PC-9 (cell line): ENCODE results near the gene DGCR2. TPM values are rescaled to one million over a fixed set of nuclear protein-coding genes. Genes with fewer than 3 reads are reported as not detected.
"Not testable (repeated sequence)": the region's sequence is repeated elsewhere in the genome, so short reads cannot be mapped to it uniquely, and the experiment has no call there.

ENCODE experiments used
- BruUV-seq: library from RNA; stranded (reverse); fragments of 400-500 nt; replicated peaks from 2 replicates; lab custom pipeline; 2021; lab: Mats Ljungman, UMichigan
- CTCF ChIA-PET: fragments of 300-600 bp; sonication (Branson Sonifier 250); formaldehyde crosslinking; loops from one replicate; lab custom pipeline; 2022; ENCODE audit warnings: antibody characterized with exemption; lab: Charles Lee
- POLR2A ChIA-PET: fragments of 300-600 bp; sonication (Branson Sonifier 250); formaldehyde crosslinking; loops from one replicate; lab custom pipeline; 2022; ENCODE audit warnings: antibody characterized with exemption; ENCODE audit not compliant: unreplicated experiment; lab: Charles Lee
- DNase-seq, 2 experiments: peaks; one replicate each; pipeline versions ENCODE4 v3.0.0 to v3.0.0-alpha.2; 2015 to 2022; ENCODE audit warnings: mixed read lengths in 1 of 2
- H2AFZ ChIP-seq: fragments of 200-600 bp; sonication (generic); 2 replicates; pipeline ENCODE4 v1.8.1; 2017; ENCODE audit warnings: antibody characterized with exemption
- H3F3A ChIP-seq: fragments of 200-600 bp; sonication (generic); 2 replicates; pipeline ENCODE4 v1.8.1; 2017; ENCODE audit warnings: antibody characterized with exemption, mild to moderate bottlenecking, low read depth; ENCODE audit not compliant: insufficient read depth
- H3K27ac ChIP-seq: fragments of 200-600 bp; sonication (generic); 2 replicates; pipeline ENCODE4 v1.6.1; 2016; ENCODE audit warnings: mixed run types
- H3K27me3 ChIP-seq: fragments of 200-600 bp; sonication (generic); 2 replicates; pipeline ENCODE4 v1.6.1; 2016; ENCODE audit warnings: low read depth, mixed run types; ENCODE audit not compliant: insufficient read depth
- H3K36me3 ChIP-seq: fragments of 200-600 bp; sonication (generic); 2 replicates; pipeline ENCODE4 v1.6.1; 2016; ENCODE audit warnings: low read depth, mixed run types
- H3K4me1 ChIP-seq: fragments of 200-600 bp; sonication (generic); replicated peaks from 2 replicates; pipeline ENCODE4 v1.6.1; 2016; ENCODE audit warnings: mixed run types; ENCODE audit not compliant: insufficient read depth
- H3K4me2 ChIP-seq: fragments of 200-600 bp; sonication (generic); 2 replicates; pipeline ENCODE4 v1.6.1; 2017; ENCODE audit warnings: mixed run types
- H3K4me3 ChIP-seq: fragments of 200-600 bp; sonication (generic); 2 replicates; pipeline ENCODE4 v1.6.1; 2016; ENCODE audit warnings: mixed run types
- H3K79me2 ChIP-seq: fragments of 200-600 bp; sonication (generic); 2 replicates; pipeline ENCODE4 v1.6.1; 2017; ENCODE audit warnings: low read depth, mixed run types
- H3K9me2 ChIP-seq: fragments of 200-600 bp; sonication (generic); 2 replicates; pipeline ENCODE4 v1.8.1; 2017; ENCODE audit warnings: mild to moderate bottlenecking; ENCODE audit not compliant: insufficient read depth
- H3K9me3 ChIP-seq: fragments of 200-600 bp; sonication (generic); 2 replicates; pipeline ENCODE4 v1.8.1; 2016; ENCODE audit warnings: low read depth; ENCODE audit not compliant: insufficient read depth
- H4K20me1 ChIP-seq: fragments of 200-600 bp; sonication (generic); 2 replicates; pipeline ENCODE4 v1.8.1; 2017; ENCODE audit not compliant: insufficient read depth
- CTCF ChIP-seq: fragments of 200-600 bp; sonication (generic); conservative IDR thresholded peaks from 2 replicates; pipeline ENCODE4 v1.6.1; 2017; ENCODE audit warnings: mixed run types, antibody characterized with exemption, mild to moderate bottlenecking, moderate library complexity
- EZH2 ChIP-seq: fragments of 200-600 bp; sonication (generic); IDR thresholded peaks from 2 replicates; pipeline ENCODE4 v1.8.0; 2017; ENCODE audit warnings: antibody characterized with exemption, low read depth
- intact Hi-C: fragments of 100-400 bp; cut with micrococcal nuclease; formaldehyde crosslinking; loops from one replicate; pipeline ENCODE4 v1.10.0; 2022; ENCODE audit not compliant: unreplicated experiment
- total RNA-seq: library from RNA; stranded (reverse); gene quantifications from 2 replicates; pipeline ENCODE4 v1.2.3, GENCODE V29; 2021

Gene DGCR2
- total RNA-seq, 1 experiment from 2014 or later: 37.6 TPM

GRCh38 chr22:19055801-19056200 is 66.4 kb downstream of the DGCR2 start:
- no peak overlapping the region for H3K4me2 ChIP-seq
- H3K9me3 ChIP-seq: no peaks in the 10 kb centered on the region
- H3K4me1 ChIP-seq: no peaks in the 10 kb centered on the region
- H4K20me1 ChIP-seq: no peaks in the 10 kb centered on the region
- POLR2A ChIA-PET: no interaction called here
- TF ChIP-seq CTCF (no peak), EZH2 (no peak)
- no peak overlapping the region for H3K27ac ChIP-seq
- H3K27me3 ChIP-seq: no peaks in the 10 kb centered on the region
- no peaks in the 10 kb centered on the region for H3K36me3 ChIP-seq
- intact Hi-C loops: no loop called here
- no TSS peak for BruUV-seq
- H3K9me2 ChIP-seq: no peaks in the 10 kb centered on the region
- no peak overlapping the region for H2AFZ ChIP-seq
- H3F3A ChIP-seq: no peaks in the 10 kb centered on the region
- no peaks in the 10 kb centered on the region for H3K79me2 ChIP-seq
- no peak for DNase-seq
- H3K4me3 ChIP-seq: no peak overlapping the region
- CTCF ChIA-PET: no interaction called here

- Histone ChIP-seq H3K36me3 (no peaks in the 10 kb centered on the region), H3F3A (no peaks in the 10 kb centered on the region), H3K4me1 (no peaks in the 10 kb centered on the region), H2AFZ (no peak overlapping the region), H3K4me2 (no peak overlapping the region), H3K9me3 (no peaks in the 10 kb centered on the region), H3K4me3 (no peak overlapping the region), H3K27me3 (no peaks in the 10 kb centered on the region), H3K9me2 (no peaks in the 10 kb centered on the region), H4K20me1 (no peaks in the 10 kb centered on the region), H3K79me2 (no peaks in the 10 kb centered on the region), H3K27ac (no peak overlapping the region)
- ChIA-PET POLR2A (no interaction called here), CTCF (no interaction called here)
- intact Hi-C loops: no loop called here
- DNase-seq: no peak
- TF ChIP-seq EZH2 (no peak), CTCF (no peak)
- no TSS peak for BruUV-seq
Observed at GRCh38 chr22:19052941-19053541, 69.2 kb downstream of the DGCR2 start.

- intact Hi-C loops: no loop called here
- ChIA-PET CTCF (no interaction called here), POLR2A (no interaction called here)
- H3K4me3 ChIP-seq: no peak overlapping the region
- H3K9me3 ChIP-seq: no peaks in the 10 kb centered on the region
- H3K36me3 ChIP-seq: no peaks in the 10 kb centered on the region
- no TSS peak for BruUV-seq
- no peak for DNase-seq
- no peaks in the 10 kb centered on the region for H3K79me2 ChIP-seq
- no peaks in the 10 kb centered on the region for H3K9me2 ChIP-seq
- H3F3A ChIP-seq: no peaks in the 10 kb centered on the region
- H3K27ac ChIP-seq: no peak overlapping the region
- H2AFZ ChIP-seq: no peak overlapping the region
- no peak overlapping the region for H3K4me2 ChIP-seq
- H3K4me1 ChIP-seq: no peaks in the 10 kb centered on the region
- no peaks in the 10 kb centered on the region for H3K27me3 ChIP-seq
- no peaks in the 10 kb centered on the region for H4K20me1 ChIP-seq
- TF ChIP-seq CTCF: no peak
- TF ChIP-seq EZH2: no peak
Observed at GRCh38 chr22:19051381-19052072, 70.7 kb downstream of the DGCR2 start.

- H3F3A ChIP-seq, H3K79me2 ChIP-seq, H3K9me3 ChIP-seq, H3K4me1 ChIP-seq, H3K27ac ChIP-seq, H3K4me3 ChIP-seq, BruUV-seq, H2AFZ ChIP-seq, H3K9me2 ChIP-seq, POLR2A ChIA-PET, H4K20me1 ChIP-seq, intact Hi-C loops, H3K4me2 ChIP-seq, DNase-seq, CTCF ChIA-PET, H3K27me3 ChIP-seq, H3K36me3 ChIP-seq: not testable (repeated sequence)
Observed at GRCh38 chr22:19050847-19051246, 71.4 kb downstream of the DGCR2 start.
